ENCODE measurements around the gene RFESD. TPM values are rescaled to one million over a fixed set of nuclear protein-coding genes. Genes with fewer than 3 reads are reported as not detected.

RFESD gene
- polyA plus RNA-seq, 1 of the 3 experiments (the other 2 are of a cell fraction) = 1.8 TPM

DNA sequence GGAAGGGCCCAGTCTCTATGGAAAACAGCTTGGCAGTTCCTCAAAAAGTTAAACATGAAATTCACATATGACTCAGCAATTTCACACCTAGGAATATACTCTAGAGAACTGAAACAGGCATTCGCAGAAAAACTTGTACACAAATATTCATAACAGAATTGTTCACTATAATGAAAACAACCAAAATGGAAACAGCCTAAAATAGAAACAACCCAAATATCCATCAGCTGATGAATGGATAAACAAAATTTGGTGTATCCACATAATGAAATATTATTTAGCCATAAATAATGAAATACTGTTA is 31.5 kb upstream of the RFESD start (continued):
- TF ChIP-seq RXRA (IDR thresholded peaks at IDR 0.05; ENCODE audit: borderline replicate concordance, low read depth) = no peak
- TF ChIP-seq CHD2 (IDR thresholded peaks at IDR 0.05; ENCODE audit: low read length, partially characterized antibody) = no peak
- TF ChIP-seq, protein P1, sequence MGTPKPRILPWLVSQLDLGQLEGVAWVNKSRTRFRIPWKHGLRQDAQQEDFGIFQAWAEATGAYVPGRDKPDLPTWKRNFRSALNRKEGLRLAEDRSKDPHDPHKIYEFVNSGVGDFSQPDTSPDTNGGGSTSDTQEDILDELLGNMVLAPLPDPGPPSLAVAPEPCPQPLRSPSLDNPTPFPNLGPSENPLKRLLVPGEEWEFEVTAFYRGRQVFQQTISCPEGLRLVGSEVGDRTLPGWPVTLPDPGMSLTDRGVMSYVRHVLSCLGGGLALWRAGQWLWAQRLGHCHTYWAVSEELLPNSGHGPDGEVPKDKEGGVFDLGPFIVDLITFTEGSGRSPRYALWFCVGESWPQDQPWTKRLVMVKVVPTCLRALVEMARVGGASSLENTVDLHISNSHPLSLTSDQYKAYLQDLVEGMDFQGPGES (IDR thresholded peaks at IDR 0.05; ENCODE audit: low read depth, low read length) = no peak
- no peak for TF ChIP-seq YY1 (IDR thresholded peaks at IDR 0.05; ENCODE audit: low read depth)
- no peak for TF ChIP-seq TCF12 (IDR thresholded peaks at IDR 0.05)
- TF ChIP-seq GATA2 (CRISPR knock-in tag; IDR thresholded peaks at IDR 0.05) = no peak
- no peak for TF ChIP-seq USF2 (IDR thresholded peaks at IDR 0.05; ENCODE audit: borderline replicate concordance, low read depth, low read length)

DNA sequence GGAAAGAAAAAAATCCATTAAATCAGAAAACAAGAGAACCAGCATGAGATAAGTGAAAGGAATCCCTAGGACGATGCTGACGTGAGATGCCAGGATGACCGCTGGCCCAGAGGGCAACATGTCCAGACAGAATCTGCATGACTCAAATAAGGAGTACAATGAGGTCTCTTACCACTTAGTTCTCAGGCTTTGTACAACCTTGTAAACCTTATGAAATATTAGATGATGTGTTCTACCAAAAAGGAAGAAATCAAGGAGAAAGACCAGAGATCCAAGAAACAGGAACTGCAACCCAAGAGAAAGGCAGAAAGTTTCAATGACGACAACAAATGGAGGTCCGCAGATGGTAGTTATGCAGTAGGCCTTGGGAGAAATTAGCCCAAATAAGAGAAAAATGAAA is 29.5 kb upstream of the RFESD start:
- no peak overlapping the region for H3K4me2 ChIP-seq
- no peaks in the 10 kb centered on the region for H3F3A ChIP-seq (replicated peaks; ENCODE audit: insufficient read depth)
- DNase-seq = no peak
- H3K9ac ChIP-seq = no peak overlapping the region
- H3K79me2 ChIP-seq (ENCODE audit: insufficient read depth) = no peaks in the 10 kb centered on the region
- ChIA-PET CTCF (no interaction called here), POLR2A (no interaction called here)
- H2AFZ ChIP-seq (ENCODE audit: low read depth) = peak overlapping the region; percentile 29
- TF ChIP-seq FOXM1 (IDR thresholded peaks at IDR 0.05; ENCODE audit: low read depth) = no peak
- TF ChIP-seq NRF1 (IDR thresholded peaks at IDR 0.05; ENCODE audit: low read depth, low read length) = no peak
- TF ChIP-seq RAD21 (IDR thresholded peaks at IDR 0.05; ENCODE audit: low read length) = no peak
- TF ChIP-seq RXRA (IDR thresholded peaks at IDR 0.05; ENCODE audit: borderline replicate concordance, low read depth) = no peak
- TF ChIP-seq YY1 (IDR thresholded peaks at IDR 0.05; ENCODE audit: low read depth) = no peak
- no peak for TF ChIP-seq FOXJ3 (CRISPR knock-in tag; IDR thresholded peaks at IDR 0.05)
- TF ChIP-seq USF2 (IDR thresholded peaks at IDR 0.05; ENCODE audit: borderline replicate concordance, low read depth, low read length) = no peak
- TF ChIP-seq POLR2AphosphoS5 (IDR thresholded peaks at IDR 0.05; ENCODE audit: low read depth, low read length) = no peak
- TF ChIP-seq EZH2phosphoT487 (IDR thresholded peaks at IDR 0.05; ENCODE audit: borderline replicate concordance, low read depth) = no peak
- TF ChIP-seq RCOR1 (IDR thresholded peaks at IDR 0.05; ENCODE audit: low read length) = no peak
- no peak for TF ChIP-seq CTCF (IDR thresholded peaks at IDR 0.05)
- TF ChIP-seq SIN3A (IDR thresholded peaks at IDR 0.05; ENCODE audit: borderline replicate concordance, low read depth, low read length) = no peak
- H3K4me3 ChIP-seq (ENCODE audit: low read depth in 2 of 2, low read length in 1 of 2) = no peak overlapping the region
- peaks cover 0 to 3% of the 10 kb centered on the region in 2 experiments; a peak in 2 of 4 replicates for H3K4me1 ChIP-seq (ENCODE audit: control insufficient read depth in 1 of 2, insufficient read depth in 2 of 2, low read depth in 1 of 2, low read length in 1 of 2)
- H3K27ac ChIP-seq (ENCODE audit: low read depth in 2 of 2, low read length in 1 of 2) = no peak overlapping the region
- H3K9me2 ChIP-seq = no peaks in the 10 kb centered on the region
- H3K27me3 ChIP-seq (ENCODE audit: insufficient read depth) = no peaks in the 10 kb centered on the region
- no peaks in the 10 kb centered on the region for H3K9me3 ChIP-seq
- no peaks in the 10 kb centered on the region for H4K20me1 ChIP-seq (ENCODE audit: insufficient read depth)
- H3K36me3 ChIP-seq (replicated peaks in 1 of 2; ENCODE audit: control insufficient read depth in 1 of 2, insufficient read depth in 2 of 2, low read length in 1 of 2) = peaks cover 0 to 5% of the 10 kb centered on the region in 2 experiments
- 99% methylated on average over 5 of the region's 5 CpGs for whole genome bisulfite sequencing (ENCODE audit: low lambda C conversion rate)
